NCI-H2196 (cell line): ENCODE results near the gene UBAC2.

ENCODE experiments used
- DNase-seq: peaks from one replicate; lab custom pipeline; 2025; ENCODE audit not compliant: unreplicated experiment; lab: John Stamatoyannopoulos, UW

Gene UBAC2

DNA sequence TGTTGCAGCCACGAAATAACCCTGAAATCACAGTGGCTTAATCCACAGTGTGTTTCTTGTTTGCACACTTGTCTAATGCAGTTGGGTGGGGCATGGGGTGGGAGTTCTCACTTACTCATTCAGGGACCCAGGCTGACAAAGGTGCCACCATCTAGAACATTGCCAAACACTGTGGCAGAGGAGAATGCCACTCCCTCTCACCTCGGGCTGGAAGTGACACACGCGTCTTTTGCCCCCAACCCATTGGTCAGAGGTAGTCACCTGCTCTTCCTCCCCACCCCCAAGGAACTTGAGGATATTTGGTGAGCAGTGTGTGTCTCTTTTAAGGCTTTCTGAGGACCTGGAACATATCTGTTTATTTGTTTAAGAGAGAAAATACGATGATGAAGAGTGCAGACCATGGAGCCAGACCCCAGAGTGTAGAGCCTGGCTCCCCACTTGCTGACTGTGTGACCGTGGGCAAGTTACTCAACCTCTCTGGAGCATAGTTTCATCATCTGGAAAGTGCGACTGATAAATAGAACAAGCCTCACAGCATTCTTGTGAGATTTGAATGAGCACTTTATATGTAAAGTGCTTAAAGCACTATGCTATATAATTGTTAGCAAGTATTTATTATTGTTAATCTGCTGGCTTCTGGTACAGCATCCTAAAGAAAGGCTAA, 89.2 kb downstream of the UBAC2 start:
- DNase-seq: no peak

DNA sequence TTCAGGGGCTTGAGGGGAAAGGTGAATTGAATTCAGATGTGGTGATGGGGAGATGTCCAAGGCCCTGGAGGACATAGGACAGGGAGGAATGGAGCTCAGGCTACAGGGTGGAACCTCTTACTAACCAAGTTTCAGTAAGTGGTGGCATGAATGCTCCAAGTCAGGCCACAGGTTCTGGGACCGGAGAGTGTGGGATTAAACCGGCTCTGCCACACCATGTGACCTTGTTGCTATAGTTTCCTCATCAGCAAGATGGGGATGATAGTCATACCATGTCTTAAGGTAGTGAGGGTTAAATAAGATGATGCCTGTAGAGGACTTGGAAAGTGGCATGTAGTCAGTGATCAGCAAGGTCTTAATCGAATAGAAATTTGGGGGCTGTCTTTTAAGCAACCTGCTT, 90.2 kb downstream of the UBAC2 start:
- no peak for DNase-seq

DNA sequence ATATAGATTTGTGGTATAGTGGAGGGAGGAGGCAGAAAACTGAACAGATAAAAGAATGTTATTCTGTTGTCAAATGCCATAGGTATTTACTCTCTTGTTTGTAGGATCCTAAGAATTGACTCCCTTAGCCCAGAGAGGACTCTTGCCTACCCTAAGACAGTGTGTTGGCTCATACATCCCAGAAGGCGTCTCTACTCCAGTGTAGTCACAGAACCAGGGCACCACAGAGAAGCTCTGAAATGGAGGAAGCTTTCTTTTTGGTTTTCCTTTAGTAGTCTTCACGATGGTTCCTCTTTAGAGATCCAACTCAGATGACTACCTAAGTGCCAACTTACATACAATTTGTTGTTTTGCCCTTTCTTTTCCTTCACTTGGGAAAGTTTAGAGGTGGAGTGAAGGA, 92.5 kb downstream of the UBAC2 start:
- DNase-seq: no peak

DNA sequence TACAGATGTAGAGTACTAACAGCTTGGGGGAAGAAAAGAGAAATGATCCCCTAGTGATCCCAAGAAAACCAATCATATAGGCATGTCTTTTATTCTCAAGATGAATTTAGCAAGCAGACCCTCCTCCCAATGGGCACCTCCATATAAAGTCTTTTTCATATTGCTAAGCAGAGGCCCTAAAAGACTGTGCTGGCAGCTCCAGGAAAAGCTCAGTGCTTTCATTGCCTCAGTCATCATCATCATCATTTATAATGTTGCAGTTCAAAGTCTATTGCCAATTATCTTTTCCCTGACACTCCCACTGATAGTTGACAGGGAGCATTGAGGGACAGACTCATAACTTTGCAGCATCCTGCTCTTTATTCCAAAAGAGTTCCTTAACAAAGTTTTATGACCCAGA, 93.5 kb downstream of the UBAC2 start:
- no peak for DNase-seq

DNA sequence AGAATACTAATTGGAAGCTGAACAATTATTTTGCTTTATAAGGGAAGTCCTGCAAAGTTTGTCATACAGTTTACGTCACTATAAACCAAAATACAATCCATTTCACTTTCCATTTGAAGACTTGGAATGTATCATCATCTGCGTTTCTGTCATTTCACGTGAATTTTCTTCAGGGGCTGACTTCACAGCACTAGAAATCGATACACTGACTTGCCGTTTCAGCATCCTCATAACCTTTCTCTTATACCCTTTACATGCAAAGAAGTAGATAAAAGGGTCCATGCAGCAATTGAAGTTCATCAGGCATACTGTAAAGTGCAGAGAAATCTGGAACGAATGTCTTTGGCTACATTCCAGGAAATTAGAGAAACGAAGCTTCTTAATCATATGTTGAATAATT, 94.3 kb downstream of the UBAC2 start:
- no peak for DNase-seq

DNA sequence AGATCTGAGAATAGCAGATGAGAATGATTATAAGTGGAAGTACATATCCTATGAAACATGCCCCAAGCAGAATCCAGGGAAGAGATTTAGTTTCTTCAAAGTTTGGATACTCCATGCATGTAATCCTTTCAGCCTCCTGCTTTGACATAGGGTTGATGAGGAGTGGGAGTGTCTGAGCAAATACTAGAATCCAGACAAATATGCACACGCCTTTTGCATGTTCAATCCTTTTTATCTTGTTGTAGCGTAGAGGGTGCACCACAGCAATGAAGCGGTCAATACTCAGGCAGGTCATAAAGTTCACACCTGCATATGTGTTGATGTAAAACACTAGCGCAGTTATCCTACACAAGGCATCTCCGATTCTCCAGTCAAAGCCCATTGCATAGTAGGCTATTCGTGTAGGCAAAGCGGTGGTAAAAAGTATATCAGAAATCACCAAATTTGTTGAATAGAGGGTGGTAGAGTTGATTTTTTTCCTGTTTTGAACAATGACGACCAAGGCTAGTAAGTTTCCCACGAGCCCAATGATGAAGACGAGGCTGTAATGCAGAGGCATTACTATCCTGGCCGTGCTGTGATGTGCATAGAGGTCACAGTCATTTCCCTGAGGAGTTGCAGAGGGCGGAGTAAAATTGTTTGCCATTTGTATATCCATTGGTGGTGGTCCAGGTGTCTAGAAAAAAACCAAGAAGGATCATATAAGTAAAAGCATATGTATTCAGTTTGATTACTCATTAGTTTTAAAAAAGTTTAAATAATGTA, 95.0 kb downstream of the UBAC2 start:
- no peak for DNase-seq

DNA sequence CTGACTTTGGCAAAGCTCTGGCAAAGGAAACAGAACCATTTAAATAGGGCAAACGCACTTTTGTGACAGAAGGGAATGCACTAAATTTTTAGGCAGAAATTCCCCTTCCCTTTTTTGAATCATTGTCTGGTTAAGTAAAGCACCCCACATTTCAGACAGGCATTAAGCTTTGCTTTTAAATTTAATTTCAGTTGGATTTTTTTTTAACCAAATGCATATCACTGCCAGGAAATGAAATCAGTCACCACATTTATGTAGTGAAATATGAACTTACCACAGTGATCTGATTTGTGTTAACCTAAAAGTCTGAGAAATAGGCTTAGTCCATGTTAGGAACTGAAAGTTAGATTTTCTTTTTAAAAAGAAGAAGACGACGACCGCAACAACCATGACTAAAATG, 95.7 kb downstream of the UBAC2 start:
- DNase-seq: no peak

DNA sequence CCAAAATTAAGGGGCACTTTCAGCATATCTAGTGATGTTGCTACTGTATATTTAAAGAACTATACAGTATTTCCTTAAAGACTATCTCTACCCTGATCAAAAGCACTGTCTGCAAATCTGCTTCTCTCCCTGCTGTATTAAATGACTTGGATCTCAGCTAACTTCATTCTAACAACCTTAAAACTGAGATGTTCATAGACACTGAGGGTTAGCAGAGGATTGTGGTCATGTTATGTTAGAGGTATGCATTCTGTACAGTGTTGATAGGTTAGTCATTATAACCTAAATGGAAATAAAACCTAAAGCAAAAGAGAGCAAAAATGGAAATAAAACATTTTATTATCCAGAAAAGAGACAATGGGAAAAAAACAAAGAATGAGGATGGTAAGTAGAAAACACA, 96.7 kb downstream of the UBAC2 start:
- no peak for DNase-seq

DNA sequence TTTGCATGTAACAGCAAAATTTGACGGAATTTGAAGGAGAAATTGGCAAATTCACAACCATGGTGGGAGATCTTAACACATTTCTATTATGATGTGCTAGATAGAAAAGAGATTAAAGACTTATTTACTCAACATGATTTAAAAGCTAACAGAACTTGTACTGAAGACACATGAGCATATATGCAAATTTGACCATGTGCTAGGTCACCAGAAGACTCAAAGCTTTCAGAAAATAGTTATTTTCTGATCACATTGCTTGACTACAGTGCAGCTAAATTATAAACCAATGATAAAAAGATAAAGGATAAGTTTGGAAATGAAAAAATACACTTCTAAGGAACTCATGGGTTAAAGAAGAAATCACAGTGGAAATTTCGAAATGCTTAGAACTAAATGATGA, 97.4 kb downstream of the UBAC2 start:
- no peak for DNase-seq

DNA sequence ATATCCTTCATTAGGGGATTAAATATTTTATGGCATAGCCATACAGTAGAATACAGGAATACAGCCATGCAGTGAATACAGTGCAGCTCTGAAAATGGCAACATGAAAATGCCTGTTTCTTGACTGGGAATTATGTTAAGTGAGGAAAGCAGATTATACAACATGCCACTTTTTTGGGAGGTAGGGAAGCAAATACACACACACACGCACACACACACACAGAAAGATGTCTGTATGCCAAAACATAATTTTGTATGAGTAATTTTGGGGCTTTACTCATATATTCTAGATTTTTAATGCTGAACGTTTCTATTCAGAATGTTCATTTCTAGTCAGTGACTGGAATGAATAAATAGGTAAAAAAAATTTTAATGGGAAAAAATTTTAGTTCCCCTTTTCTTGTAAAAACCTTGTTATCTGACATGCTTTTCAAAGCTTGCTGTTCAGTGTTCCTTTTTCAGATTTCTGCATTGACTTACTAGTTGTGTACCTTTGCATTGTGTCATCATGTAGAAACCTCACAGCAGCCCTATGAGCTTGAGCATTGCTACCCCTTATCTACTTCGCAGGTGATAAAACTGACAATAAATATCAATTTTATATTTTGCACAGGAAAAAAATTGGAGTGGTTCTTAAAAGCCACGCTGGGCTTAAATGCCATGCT, 98.7 kb downstream of the UBAC2 start:
- DNase-seq: no peak

DNA sequence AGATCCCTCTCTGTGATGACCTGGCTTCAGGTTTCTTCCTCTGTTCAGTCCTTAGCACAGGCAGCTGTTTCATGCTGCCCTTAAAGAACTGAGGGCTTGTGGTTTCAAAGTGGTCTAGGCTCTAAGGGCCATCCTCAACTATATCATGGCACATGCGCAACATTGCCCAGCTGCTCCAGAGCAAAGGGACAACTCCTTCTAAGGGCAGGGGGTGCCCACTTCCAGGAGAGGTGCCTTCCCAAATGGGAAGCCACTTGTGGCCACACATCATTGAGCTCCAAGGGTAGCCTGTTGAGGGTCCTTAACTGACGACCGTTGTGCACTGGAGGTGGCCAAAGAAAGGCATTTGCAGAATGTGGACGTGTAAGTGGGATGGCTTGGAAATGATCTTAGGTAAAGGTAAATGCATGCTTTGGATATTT, 99.3 kb downstream of the UBAC2 start:
- no peak for DNase-seq

DNA sequence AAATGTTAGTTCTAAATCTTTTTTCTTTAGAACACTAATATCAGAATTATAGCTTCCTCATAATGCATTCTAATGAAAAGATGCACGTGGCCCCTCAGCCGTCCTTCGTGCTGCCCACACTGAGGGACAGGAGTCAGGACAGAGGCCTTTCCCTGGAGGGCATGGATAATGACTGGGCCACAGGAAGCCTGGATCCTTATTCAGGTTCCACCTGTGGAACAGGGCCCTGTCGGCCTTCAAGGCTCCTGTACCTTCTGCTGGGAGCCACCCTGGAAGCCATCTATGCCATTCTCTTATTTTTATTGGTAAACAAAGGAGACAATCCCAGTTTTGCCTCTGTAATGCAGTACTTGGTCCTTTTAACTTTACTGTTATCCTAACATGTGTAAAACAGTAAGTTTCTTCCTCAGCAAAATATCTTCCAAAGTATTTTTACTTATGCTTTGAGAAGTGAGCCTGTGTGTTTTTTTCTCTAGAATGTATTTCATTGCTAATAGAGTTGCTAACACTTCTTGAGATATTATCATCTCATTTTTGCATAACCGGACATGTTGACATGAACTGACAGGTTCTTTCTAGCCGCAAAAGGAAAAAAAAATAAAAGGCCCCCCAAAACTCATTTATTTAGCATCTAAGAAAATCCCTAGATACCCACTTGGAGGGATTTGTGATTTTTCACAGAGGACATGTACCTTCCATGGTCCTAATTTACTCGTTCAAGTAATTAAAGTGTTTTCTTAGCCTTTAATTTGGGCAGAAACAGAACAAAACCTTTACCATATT, 100.6 kb downstream of the UBAC2 start:
- no peak for DNase-seq

DNA sequence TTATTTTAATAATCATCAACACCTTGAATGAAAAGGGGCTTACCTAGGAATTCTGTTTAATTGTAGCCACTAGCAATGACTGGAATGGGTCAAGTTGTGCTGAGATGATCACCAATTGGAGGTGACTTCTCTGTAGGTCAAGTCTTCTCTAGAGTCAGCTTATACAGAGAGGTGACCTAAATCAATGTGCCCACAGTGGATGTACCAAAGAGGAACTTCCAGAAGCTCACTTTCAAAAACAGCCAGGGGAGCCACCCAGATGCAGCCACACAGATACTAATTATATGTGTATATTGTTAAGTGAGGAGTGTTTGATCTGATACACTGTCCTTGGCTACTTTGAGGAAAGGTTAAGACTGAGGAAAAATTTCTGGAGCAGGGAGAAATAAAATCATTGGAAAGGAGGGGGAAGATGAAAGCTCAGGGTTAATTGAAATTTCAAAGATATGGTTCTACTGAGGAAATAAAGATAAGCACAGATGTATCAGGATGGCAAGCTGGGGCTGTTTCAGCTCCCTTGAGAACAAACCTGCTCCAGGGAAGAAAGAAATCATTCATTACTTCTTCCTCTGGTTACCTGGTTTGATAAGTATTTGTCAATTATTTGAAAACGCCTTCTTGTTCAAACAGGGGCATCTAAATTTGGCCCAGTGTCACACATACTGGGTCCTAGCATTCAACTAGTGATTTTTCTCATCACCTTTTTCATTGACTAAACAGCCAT, 101.4 kb downstream of the UBAC2 start:
- no peak for DNase-seq

DNA sequence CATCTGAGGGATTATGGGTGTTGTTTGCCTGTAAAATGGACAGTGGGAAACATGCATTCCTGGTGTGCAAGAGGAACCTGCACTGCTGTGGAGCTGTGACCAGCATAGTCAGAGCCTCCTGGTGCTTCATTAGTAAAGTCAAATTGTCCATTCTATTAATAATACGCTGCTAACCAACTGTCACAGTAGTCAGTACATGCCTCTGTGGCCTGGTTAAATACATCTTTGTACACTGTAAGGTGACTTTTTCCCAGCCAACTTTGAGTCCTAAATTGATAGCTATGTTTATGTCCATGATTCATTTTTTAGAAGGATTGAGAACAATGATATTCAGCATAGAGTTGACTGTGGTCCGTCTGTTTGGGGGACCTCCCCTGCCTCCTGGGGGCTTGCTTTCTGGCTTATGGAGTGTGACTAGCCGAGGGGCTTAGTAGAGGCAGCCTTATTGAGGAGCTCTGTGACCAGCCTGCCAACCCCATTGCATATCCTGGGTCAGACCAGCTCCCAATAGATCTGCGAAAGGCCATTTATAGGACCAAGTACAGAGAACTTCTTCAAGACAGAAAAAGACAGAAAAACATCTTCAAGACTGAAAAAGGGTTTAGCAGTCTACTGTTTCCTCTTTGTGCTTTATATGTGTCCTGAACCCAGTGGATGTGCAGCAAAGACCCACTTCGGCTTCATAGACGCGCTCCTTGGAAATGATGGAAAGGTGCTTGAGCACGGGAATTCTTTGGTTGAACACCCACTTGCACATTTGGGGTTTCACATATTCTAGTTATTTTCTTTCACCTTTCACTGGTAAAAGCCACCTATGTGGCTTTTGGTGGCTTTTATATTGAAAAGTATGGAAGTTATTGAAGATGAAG, 102.2 kb downstream of the UBAC2 start:
- DNase-seq: no peak

DNA sequence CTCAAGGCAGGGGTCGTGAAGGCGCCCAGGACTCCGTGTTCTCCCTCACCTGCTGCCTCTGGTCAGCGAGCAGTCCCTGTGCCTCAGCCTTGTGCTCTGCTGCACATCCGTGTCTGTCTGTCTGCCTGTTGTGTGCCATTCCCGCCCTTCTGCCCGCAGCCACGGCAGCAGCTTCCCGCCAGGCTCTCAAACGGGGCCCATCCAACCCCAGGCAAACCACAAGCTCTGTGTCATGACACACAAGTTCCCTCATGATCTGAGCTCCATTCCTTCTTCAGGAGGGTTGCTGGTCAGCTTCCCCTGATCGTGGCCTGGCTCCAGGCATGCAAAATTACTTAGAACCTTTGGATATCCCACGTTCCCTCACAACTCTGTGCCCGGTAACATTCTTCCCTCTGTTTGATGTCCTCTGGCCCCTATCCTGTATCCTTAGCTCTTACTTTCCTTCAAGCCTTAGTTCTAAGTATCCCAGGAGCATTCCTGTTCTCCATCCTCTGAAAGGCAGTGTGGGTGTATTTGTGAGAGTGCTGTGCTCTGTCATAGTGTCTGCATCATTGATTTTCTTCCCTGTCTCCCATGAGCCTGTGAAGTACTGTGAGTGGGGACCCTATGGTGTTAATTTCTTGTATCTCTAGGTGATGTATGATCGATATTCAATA, 103.3 kb downstream of the UBAC2 start:
- no peak for DNase-seq

DNA sequence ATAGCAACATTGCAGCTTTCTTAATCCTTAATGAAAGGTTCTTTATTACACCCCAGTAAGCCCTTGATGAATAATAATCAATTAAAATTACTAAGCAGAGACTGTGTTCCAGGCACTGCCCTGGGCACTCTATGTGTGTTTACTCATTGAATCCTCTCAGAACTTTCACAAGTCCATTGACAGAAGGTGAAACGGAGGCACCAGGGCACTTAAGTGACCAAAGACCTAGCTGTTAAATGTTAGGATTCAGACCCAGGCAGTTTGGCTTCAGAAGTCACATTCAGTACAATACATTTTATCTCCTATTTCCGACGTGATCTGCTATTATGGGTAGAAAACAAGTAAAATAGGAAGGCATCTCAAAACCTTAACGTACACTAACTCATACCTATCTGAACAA, 103.9 kb downstream of the UBAC2 start:
- DNase-seq: no peak

DNA sequence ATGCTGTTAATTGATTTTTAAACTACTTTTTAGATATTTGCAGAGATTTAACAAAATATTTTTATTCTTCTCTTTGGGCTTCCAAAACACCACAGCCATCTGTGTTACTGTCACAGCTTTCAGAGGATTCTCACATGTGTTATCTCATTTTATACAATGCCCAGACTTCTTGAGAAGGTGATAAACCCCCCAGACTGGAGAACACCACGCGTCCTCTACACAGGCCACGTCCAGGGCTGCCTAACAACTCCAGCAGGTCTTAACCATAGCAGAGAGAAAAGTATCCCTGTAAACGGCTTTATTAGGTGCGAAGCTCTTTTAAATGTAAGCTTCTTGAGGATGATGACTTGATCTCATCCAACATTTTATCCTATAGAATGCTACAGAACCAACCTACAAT, 104.5 kb downstream of the UBAC2 start:
- DNase-seq: no peak

DNA sequence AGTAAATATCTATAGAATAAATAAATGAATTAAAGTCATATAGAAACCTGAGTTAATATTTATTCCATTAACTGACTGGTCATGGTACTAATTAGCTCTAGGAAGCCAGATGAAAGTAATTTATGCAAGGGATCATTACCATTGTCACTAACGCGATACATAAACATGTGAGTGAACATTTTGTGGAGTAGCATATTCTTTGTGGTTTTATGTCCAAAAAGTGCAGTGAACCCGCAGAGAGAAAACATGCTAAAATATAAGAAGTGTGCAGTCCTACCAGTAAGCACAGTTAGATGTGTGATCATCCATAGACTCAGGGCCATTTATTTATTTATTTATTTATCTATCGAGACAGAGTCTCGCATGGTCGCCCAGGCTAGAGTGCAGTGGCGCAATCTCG, 104.9 kb downstream of the UBAC2 start:
- DNase-seq: no peak

DNA sequence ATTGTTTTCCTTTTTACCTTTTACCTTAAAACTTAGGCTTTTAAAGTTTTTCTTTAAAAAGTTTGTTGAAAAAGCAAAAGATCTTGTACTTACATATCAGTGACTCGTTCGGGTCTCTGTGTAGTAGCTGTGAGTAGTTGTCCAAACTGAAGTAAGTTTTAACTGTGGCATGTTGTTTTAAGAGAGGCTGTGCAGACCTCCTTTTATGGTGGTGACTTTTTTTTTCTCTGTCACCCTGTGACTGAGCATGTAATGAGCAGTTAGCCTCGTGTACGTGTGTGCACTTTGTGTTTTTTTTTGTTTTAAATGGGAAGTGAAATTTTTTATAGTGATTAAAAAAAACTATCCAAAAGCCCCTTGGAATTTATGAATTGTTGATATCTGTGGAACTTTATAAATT, 106.6 kb downstream of the UBAC2 start, which contains the start of gene GPR183:
Gene GPR183 (minus strand): TSS at position 153 of the 400 bp plus-strand sequence. CDS start 11,254 bp downstream, outside the sequence.
- no peak for DNase-seq
